ENCODE measurements around the gene TMPRSS6.

TMPRSS6 gene

DNA sequence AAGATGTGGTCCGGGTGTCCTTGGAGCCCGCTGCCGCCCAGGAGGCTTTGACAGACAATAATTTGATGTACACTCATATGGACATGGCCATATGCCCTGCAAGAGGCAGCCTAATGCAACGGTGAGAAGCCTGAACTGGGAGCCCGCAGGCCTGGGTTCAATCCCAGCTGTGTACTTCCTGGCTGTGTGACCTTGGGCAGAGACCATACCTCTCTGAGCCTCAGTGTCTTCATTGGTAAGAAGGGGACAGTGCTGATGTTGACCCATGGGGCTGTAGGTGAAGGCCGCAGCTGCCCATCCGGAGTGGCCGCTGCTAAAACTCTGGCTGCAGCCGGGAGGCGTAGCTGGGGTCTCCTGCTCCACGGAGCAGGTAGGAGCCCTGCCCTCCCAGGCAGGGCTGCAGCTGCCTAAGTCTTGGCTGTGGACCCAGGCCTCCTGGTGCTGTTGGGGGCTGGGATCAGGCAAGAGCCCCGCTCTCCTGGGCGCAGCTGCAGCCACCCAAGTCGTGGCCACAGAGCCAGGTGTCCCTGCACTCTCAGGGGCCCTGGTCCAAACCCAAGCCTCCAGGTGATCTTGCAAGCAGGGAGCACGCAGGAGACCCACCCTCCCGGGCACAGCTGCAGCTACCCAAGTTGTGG, 31.3 kb upstream of the TMPRSS6 start:
- DNase-seq (ENCODE audit: low read depth), result no peak

DNA sequence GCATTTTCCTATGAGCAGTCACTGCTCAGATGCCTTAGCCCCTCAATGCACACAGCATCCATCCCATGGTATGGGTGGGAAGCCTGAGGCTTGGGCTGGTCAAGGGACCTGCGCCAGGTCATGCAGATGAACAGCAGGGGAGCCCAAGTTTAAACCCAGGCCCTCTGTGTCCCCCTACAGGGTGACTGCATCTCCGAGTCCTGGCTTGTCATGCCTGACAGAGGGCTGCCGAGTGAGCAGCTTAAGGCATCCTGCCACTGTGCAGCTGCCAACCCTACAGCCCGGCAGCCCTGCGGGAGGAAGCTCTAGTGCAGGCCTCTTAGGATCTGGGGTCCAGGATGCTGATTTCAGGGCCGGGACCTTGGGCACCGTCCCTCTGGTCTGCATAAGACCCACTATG, 30.2 kb upstream of the TMPRSS6 start:
- DNase-seq (ENCODE audit: low read depth), result no peak

- no peak for DNase-seq (ENCODE audit: low read depth)
Observed at GRCh38 chr22:37138849-37139561, 29.5 kb upstream of the TMPRSS6 start.

DNA sequence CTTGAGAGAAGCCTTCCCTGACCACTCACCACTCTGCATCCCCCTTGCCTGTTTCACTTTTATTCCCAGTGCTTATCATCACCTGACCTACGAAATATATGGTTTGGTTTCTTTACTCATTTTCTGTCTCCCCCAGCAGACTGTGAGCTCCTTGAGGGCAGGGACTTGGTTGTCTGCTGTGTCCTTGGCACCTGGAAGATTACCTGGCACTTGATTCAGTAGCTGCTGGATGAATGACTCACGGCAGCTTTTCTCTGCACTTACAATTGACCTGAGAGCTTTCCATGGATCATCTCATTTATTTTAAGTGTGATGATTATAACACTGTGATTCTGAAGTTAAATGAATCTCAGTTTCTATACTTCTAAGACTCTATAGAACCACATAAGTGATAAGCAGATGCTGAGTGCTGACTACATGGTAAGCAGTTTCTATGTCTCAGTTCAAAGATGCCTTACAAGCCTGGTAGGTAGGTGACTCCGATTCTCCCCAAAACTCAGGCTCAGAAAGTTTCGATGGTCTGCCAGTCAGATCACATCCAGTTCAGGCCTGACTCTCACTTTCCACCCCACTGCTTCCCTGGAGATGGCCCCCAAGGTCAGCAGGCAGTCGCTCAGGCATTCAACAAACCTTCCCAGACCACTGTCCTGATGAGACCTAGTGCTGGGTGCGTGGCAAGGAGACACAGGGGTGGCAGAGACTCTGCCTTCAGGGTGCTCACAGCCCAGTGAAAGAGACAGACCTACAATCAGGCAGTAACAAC, 28.6 kb upstream of the TMPRSS6 start:
- DNase-seq (ENCODE audit: low read depth), result no peak

GRCh38 chr22:37137131-37137530, 27.6 kb upstream of the TMPRSS6 start:
- DNase-seq (ENCODE audit: low read depth), result no peak

GRCh38 chr22:37135023-37135422, 25.5 kb upstream of the TMPRSS6 start:
- no peak for DNase-seq (ENCODE audit: low read depth)

DNA sequence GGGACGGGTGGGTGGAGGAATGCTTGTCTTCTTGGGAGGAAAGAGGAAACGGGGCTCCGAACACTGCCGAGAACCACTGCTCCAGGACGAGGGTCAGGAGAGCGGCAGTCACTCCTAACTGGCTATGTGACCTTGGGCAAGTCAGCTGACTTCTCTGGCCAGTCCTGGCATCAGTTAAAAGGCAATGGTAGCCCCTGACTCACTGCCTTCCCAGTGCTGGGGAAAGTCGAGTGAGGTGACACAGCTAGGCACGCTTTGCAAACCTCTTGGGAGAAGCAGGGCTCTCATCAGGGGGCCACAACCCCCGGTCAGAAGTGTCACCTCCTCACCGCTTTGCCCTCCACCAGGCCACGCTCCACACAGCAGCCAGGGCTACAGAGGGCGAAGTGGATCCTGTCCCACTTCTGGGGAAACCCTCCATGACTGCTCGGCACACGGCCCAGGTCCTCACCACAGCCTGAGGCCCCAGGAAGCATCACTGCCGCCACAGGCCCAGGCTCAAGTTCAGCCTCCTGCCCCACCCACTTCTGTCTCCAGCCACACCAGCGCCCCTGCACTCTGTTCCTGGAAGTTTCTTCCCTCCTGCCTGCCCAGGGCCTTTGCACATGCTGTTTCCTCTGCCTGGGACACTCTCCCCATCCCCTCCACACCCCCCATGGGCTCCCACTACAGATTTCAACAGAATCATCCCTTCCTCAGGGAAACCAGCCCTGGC, 23.9 kb upstream of the TMPRSS6 start:
- no peak for DNase-seq (ENCODE audit: low read depth)

DNA sequence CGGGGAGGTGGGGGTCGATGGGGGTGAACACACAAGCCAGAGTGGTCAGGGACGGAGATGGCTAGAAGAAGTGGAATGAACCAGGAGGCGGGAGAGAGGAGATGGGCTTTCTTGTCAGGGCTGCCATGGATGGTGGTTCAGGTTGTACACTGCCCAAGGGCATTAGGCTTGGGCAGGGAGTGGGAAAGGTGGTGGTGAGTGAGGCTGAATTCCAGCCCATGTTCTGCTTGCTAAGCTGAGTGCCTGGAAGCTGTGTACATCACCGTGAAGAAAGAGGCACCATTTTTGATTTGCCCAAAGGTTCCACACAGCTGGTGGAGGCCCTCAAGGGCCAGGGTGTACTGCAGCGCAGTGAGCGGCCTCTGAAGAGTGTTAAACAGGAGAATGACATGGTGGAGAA, 23.3 kb upstream of the TMPRSS6 start:
- DNase-seq (ENCODE audit: low read depth), result no peak

DNA sequence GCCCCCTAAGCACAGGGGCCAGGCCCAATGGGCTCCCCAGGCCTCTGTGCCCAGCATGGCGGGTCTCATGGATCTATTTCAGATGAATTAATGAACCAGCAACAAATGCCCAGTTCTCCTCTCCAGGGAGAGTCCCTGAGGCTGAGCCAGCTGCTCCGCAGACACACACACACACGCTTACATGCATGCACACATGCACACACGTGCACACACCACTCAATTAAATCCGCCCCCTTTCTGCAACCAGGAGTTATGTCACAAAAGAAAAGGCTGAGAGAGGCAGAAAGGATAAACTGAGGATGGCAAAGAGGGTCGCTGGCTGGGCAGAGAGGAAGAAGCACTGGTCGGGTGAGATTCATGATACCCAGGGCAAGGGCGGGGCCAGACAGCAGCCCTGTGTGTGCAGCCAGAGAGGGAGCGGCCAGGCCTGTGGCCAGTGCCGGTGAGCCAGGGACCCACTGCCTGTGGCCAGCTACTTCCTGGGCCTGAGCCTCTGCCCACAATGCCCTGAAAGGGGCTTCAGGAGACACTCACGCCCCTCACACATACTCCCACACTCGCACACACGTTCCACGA, 20.4 kb upstream of the TMPRSS6 start:
- DNase-seq (ENCODE audit: low read depth), result no peak

- DNase-seq (ENCODE audit: low read depth), result no peak
Observed at GRCh38 chr22:37128555-37129281, 19.2 kb upstream of the TMPRSS6 start.

- DNase-seq (ENCODE audit: low read depth), result no peak
Observed at GRCh38 chr22:37127350-37127878, 17.9 kb upstream of the TMPRSS6 start.

- DNase-seq (ENCODE audit: low read depth), result no peak
Observed at GRCh38 chr22:37126882-37127281, 17.4 kb upstream of the TMPRSS6 start.

GRCh38 chr22:37126383-37126782, 16.9 kb upstream of the TMPRSS6 start:
- DNase-seq (ENCODE audit: low read depth), result no peak

DNA sequence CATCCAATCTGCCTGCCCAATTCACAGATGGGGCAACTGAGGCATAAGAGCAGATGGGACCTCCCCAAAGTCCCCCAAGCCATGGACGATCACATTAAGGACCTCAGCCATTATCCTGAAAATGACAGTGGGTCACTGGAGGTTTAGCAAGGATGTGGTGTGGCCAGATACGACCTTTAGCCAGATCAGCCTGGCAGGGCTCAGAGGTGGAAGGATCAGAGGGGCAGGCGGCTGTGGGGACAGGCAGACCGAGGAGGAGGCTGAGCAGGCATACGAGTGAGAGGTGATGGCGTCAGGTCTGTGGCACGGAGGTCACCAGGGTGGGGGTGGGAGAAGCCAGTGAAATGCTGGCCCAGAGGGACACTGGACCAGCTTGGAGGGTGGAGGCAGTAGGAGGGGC, 14.1 kb upstream of the TMPRSS6 start:
- DNase-seq (ENCODE audit: low read depth), result no peak

- DNase-seq (ENCODE audit: low read depth), result no peak
Observed at GRCh38 chr22:37122598-37123180, 13.2 kb upstream of the TMPRSS6 start.

GRCh38 chr22:37121887-37122591, 12.5 kb upstream of the TMPRSS6 start:
- DNase-seq (ENCODE audit: low read depth), result peak; percentile 2

- no peak for DNase-seq (ENCODE audit: low read depth)
Observed at GRCh38 chr22:37120569-37121340, 11.2 kb upstream of the TMPRSS6 start.

DNA sequence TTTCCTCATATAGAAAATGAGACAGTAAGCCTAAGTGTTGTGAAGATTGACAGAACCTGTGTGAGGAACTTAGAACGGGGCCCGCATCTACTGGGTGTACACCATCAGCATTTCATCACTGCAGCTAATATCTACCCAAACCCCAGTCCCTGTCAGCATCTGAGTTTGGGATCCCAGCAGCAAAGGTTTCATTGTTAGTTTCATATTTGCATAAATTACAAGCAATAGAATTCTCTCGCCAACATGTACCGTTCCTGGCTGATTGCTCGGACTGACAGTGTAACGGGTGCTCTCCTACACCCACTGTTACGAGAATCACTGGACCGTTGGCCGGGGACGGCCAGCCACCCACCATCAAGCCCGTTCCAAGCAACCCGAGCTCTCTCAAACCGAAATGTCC, 10.4 kb upstream of the TMPRSS6 start:
- DNase-seq (ENCODE audit: low read depth), result no peak

GRCh38 chr22:37118083-37118482, 8.6 kb upstream of the TMPRSS6 start:
- no peak for DNase-seq (ENCODE audit: low read depth)

All from HS-5 (cell line).